WTC11 (cell line): ENCODE data around the gene MIER1. TPM values are rescaled to one million over a fixed set of nuclear protein-coding genes. Genes with fewer than 3 reads are reported as not detected.

Experiments
- ATAC-seq: fragments of 200-7000 bp; cut with Tn5 transposase; 2 replicates; pipeline ENCODE4 v1.10.0; 2021; ENCODE audit warnings: mild to moderate bottlenecking, moderate library complexity
- CTCF ChIA-PET: fragments of 300-600 bp; sonication (Branson Sonifier 250); formaldehyde crosslinking; loops from one replicate; lab custom pipeline; 2021; ENCODE audit warnings: antibody characterized with exemption; lab: Charles Lee
- POLR2A ChIA-PET: fragments of 350-600 bp; sonication (Branson Sonifier 250); formaldehyde crosslinking; loops from one replicate; lab custom pipeline; 2021; ENCODE audit warnings: antibody characterized with exemption; lab: Charles Lee
- DNase-seq: peaks from one replicate; pipeline ENCODE4 v3.0.0; 2021; ENCODE audit warnings: low spot score
- H3K27ac Mint-ChIP-seq: 2 replicates; pipeline ENCODE4 v1.8.0; 2021; ENCODE audit warnings: mixed read lengths
- H3K27me3 Mint-ChIP-seq: 2 replicates; pipeline ENCODE4 v1.8.0; 2021; ENCODE audit warnings: low read depth, mild to moderate bottlenecking, moderate library complexity, mixed read lengths
- H3K36me3 Mint-ChIP-seq: 2 replicates; pipeline ENCODE4 v1.8.0; 2021; ENCODE audit warnings: mixed read lengths
- H3K4me1 Mint-ChIP-seq: 2 replicates; pipeline ENCODE4 v1.8.0; 2022; ENCODE audit warnings: mixed read lengths
- H3K4me3 Mint-ChIP-seq: 2 replicates; pipeline ENCODE4 v1.8.0; 2021; ENCODE audit warnings: mild to moderate bottlenecking, moderate library complexity, mixed read lengths
- H3K9me3 Mint-ChIP-seq: 2 replicates; pipeline ENCODE4 v1.8.0; 2021; ENCODE audit warnings: mixed read lengths
- ATF1 ChIP-seq: sonication (generic); formaldehyde crosslinking; IDR thresholded peaks from 2 replicates; pipeline ENCODE4 v1.8.1; 2023; ENCODE audit warnings: mild to moderate bottlenecking, moderate library complexity, missing genetic modification reagents
- ELF4 ChIP-seq: sonication (generic); formaldehyde crosslinking; IDR thresholded peaks from 2 replicates; pipeline ENCODE4 v1.8.1; 2022; ENCODE audit warnings: low read depth, mild to moderate bottlenecking, moderate library complexity, missing genetic modification reagents
- FOXP1 ChIP-seq: sonication (generic); formaldehyde crosslinking; IDR thresholded peaks from 2 replicates; pipeline ENCODE4 v1.8.0; 2022; ENCODE audit warnings: missing genetic modification reagents, mild to moderate bottlenecking, moderate library complexity, borderline replicate concordance
- GTF2I ChIP-seq: fragments of 250-450 bp; sonication (Bioruptor Pico); conservative IDR thresholded peaks from 2 replicates; pipeline ENCODE4 v1.4.0; 2021; ENCODE audit warnings: mild to moderate bottlenecking
- PRRX2 ChIP-seq: fragments of 250-450 bp; sonication (Bioruptor Pico); IDR thresholded peaks from 2 replicates; pipeline ENCODE4 v1.8.0; 2021; ENCODE audit warnings: mild to moderate bottlenecking
- RORB ChIP-seq: fragments of 250-450 bp; sonication (Bioruptor Pico); IDR thresholded peaks from 2 replicates; pipeline ENCODE4 v1.9.0; 2021; ENCODE audit warnings: mild to moderate bottlenecking
- TEAD1 ChIP-seq: sonication (generic); formaldehyde crosslinking; IDR thresholded peaks from 2 replicates; pipeline ENCODE4 v1.8.0; 2022; ENCODE audit warnings: mild to moderate bottlenecking, missing genetic modification reagents
- ZNF263 ChIP-seq: sonication (generic); formaldehyde crosslinking; IDR thresholded peaks from 2 replicates; pipeline ENCODE4 v1.8.1; 2022; ENCODE audit warnings: low read depth, mild to moderate bottlenecking, moderate library complexity, missing genetic modification reagents
- ZNF317 ChIP-seq: sonication (generic); formaldehyde crosslinking; IDR thresholded peaks from 2 replicates; pipeline ENCODE4 v1.8.1; 2023; ENCODE audit warnings: low read depth, mild to moderate bottlenecking, moderate library complexity, missing genetic modification reagents, borderline replicate concordance
- ZNF423 ChIP-seq: fragments of 250-450 bp; sonication (Bioruptor Pico); IDR thresholded peaks from 2 replicates; pipeline ENCODE4 v2.1.2; 2022; ENCODE audit warnings: mild to moderate bottlenecking, moderate library complexity
- total RNA-seq: library from RNA; stranded (reverse); gene quantifications from 3 replicates; pipeline ENCODE4 v1.2.3, GENCODE V29; 2021
- TF ChIP-seq, protein P1 (sequence below): fragments of 250-450 bp; sonication (Bioruptor Pico); IDR thresholded peaks from 2 replicates; pipeline ENCODE4 v1.9.0; 2021; ENCODE audit warnings: moderate library complexity, mild to moderate bottlenecking, inconsistent platforms, borderline replicate concordance
- TF ChIP-seq, protein P2 (sequence below): fragments of 200-600 bp; IDR thresholded peaks from 2 replicates; pipeline ENCODE4 v1.8.0; 2022; ENCODE audit warnings: antibody characterized with exemption
- TF ChIP-seq, protein P3 (sequence below): sonication (generic); formaldehyde crosslinking; conservative IDR thresholded peaks from 2 replicates; pipeline ENCODE4 v1.8.1; 2023; ENCODE audit warnings: mild to moderate bottlenecking, low read depth, missing genetic modification reagents, moderate library complexity
- TF ChIP-seq, protein P4 (sequence below): sonication (generic); formaldehyde crosslinking; IDR thresholded peaks from 2 replicates; pipeline ENCODE4 v1.8.0; 2022; ENCODE audit warnings: missing genetic modification reagents
- TF ChIP-seq, protein P5 (sequence below): sonication (generic); formaldehyde crosslinking; IDR thresholded peaks from 2 replicates; pipeline ENCODE4 v1.8.1; 2023; ENCODE audit warnings: mild to moderate bottlenecking, missing genetic modification reagents
- TF ChIP-seq, protein P6 (sequence below): sonication (generic); formaldehyde crosslinking; IDR thresholded peaks from 2 replicates; pipeline ENCODE4 v1.8.1; 2022; ENCODE audit warnings: missing genetic modification reagents, borderline replicate concordance
- TF ChIP-seq, protein P7 (sequence below): fragments of 250-450 bp; sonication (Bioruptor Pico); conservative IDR thresholded peaks from 2 replicates; pipeline ENCODE4 v1.9.0; 2021; ENCODE audit warnings: mild to moderate bottlenecking

Gene MIER1
- total RNA-seq, 1 experiment from 2014 or later, result 31.0 TPM

DNA sequence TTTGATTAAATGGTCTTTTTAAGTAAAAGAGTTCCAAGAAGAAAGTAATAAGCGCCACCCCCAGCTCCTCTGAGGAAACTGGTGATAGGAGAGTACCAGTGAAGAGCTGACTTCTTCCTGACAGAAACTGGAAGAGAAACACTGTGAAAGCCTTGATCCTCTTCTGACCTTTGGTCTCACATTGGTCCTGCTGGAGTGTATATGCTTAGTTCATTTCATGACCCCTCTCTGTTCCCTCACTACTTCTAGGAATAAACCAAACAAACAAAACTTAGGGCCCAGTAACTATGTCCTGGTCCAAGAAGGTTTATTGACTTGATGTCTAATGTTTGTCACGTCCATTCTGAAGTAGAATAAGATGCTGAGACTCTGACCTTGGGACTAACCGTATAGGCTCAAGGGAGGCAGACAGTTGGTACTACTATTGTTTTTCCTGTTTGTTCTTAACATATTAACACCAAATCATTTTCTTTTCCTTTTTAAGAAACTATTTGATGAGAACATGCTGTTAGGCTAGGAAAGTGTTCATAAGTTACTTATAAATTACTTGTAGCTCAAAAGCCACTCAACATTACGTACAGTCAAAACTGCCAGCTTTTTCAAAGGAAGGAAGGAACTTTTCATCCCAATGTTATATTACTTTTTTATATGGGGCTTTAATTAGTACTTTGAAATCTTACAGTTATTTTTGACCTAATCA lies 57.9 kb downstream of the MIER1 start:
- Mint-ChIP-seq H3K27me3 (no peaks in the 10 kb centered on the region), H3K36me3 (peaks cover 33% of the 10 kb centered on the region), H3K27ac (no peak overlapping the region), H3K4me3 (no peak overlapping the region), H3K9me3 (no peaks in the 10 kb centered on the region), H3K4me1 (no peaks in the 10 kb centered on the region)
- TF ChIP-seq, protein P1, sequence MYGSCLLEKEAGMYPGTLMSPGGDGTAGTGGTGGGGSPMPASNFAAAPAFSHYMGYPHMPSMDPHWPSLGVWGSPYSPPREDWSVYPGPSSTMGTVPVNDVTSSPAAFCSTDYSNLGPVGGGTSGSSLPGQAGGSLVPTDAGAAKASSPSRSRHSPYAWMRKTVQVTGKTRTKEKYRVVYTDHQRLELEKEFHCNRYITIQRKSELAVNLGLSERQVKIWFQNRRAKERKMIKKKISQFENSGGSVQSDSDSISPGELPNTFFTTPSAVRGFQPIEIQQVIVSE, result no peak
- TF ChIP-seq, protein P2, sequence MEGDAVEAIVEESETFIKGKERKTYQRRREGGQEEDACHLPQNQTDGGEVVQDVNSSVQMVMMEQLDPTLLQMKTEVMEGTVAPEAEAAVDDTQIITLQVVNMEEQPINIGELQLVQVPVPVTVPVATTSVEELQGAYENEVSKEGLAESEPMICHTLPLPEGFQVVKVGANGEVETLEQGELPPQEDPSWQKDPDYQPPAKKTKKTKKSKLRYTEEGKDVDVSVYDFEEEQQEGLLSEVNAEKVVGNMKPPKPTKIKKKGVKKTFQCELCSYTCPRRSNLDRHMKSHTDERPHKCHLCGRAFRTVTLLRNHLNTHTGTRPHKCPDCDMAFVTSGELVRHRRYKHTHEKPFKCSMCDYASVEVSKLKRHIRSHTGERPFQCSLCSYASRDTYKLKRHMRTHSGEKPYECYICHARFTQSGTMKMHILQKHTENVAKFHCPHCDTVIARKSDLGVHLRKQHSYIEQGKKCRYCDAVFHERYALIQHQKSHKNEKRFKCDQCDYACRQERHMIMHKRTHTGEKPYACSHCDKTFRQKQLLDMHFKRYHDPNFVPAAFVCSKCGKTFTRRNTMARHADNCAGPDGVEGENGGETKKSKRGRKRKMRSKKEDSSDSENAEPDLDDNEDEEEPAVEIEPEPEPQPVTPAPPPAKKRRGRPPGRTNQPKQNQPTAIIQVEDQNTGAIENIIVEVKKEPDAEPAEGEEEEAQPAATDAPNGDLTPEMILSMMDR, result no peak
- TF ChIP-seq, protein P3, sequence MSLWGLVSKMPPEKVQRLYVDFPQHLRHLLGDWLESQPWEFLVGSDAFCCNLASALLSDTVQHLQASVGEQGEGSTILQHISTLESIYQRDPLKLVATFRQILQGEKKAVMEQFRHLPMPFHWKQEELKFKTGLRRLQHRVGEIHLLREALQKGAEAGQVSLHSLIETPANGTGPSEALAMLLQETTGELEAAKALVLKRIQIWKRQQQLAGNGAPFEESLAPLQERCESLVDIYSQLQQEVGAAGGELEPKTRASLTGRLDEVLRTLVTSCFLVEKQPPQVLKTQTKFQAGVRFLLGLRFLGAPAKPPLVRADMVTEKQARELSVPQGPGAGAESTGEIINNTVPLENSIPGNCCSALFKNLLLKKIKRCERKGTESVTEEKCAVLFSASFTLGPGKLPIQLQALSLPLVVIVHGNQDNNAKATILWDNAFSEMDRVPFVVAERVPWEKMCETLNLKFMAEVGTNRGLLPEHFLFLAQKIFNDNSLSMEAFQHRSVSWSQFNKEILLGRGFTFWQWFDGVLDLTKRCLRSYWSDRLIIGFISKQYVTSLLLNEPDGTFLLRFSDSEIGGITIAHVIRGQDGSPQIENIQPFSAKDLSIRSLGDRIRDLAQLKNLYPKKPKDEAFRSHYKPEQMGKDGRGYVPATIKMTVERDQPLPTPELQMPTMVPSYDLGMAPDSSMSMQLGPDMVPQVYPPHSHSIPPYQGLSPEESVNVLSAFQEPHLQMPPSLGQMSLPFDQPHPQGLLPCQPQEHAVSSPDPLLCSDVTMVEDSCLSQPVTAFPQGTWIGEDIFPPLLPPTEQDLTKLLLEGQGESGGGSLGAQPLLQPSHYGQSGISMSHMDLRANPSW (CRISPR knock-in tag), result no peak
- no peak for TF ChIP-seq PRRX2 (CRISPR knock-in tag)
- TF ChIP-seq, protein P4, sequence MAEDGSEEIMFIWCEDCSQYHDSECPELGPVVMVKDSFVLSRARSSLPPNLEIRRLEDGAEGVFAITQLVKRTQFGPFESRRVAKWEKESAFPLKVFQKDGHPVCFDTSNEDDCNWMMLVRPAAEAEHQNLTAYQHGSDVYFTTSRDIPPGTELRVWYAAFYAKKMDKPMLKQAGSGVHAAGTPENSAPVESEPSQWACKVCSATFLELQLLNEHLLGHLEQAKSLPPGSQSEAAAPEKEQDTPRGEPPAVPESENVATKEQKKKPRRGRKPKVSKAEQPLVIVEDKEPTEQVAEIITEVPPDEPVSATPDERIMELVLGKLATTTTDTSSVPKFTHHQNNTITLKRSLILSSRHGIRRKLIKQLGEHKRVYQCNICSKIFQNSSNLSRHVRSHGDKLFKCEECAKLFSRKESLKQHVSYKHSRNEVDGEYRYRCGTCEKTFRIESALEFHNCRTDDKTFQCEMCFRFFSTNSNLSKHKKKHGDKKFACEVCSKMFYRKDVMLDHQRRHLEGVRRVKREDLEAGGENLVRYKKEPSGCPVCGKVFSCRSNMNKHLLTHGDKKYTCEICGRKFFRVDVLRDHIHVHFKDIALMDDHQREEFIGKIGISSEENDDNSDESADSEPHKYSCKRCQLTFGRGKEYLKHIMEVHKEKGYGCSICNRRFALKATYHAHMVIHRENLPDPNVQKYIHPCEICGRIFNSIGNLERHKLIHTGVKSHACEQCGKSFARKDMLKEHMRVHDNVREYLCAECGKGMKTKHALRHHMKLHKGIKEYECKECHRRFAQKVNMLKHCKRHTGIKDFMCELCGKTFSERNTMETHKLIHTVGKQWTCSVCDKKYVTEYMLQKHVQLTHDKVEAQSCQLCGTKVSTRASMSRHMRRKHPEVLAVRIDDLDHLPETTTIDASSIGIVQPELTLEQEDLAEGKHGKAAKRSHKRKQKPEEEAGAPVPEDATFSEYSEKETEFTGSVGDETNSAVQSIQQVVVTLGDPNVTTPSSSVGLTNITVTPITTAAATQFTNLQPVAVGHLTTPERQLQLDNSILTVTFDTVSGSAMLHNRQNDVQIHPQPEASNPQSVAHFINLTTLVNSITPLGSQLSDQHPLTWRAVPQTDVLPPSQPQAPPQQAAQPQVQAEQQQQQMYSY (CRISPR knock-in tag), result no peak
- TF ChIP-seq ZNF263 (CRISPR knock-in tag), result no peak
- TF ChIP-seq, protein P5, sequence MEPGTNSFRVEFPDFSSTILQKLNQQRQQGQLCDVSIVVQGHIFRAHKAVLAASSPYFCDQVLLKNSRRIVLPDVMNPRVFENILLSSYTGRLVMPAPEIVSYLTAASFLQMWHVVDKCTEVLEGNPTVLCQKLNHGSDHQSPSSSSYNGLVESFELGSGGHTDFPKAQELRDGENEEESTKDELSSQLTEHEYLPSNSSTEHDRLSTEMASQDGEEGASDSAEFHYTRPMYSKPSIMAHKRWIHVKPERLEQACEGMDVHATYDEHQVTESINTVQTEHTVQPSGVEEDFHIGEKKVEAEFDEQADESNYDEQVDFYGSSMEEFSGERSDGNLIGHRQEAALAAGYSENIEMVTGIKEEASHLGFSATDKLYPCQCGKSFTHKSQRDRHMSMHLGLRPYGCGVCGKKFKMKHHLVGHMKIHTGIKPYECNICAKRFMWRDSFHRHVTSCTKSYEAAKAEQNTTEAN (CRISPR knock-in tag), result no peak
- TF ChIP-seq TEAD1 (CRISPR knock-in tag), result no peak
- ATAC-seq, result no peak
- POLR2A ChIA-PET, result no interaction called here
- DNase-seq, result no peak
- CTCF ChIA-PET, result no interaction called here

DNA sequence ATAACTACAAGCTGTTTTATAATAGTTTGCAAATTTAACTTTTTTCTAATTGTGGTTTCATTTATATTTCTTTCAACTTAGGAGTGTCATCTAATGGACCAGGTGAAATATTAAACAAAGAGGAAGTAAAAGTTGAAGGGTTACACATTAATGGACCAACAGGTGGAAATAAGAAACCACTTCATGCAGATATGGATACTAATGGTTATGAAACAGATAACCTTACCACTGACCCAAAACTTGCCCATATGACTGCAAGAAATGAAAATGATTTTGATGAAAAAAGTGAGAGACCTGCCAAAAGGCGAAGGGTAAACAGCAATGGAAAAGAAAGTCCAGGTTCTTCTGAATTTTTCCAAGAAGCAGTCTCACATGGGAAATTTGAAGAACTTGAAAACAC lies 59.7 kb downstream of the MIER1 start:
- Mint-ChIP-seq H3K27me3 (no peaks in the 10 kb centered on the region), H3K36me3 (peaks cover 31% of the 10 kb centered on the region), H3K4me3 (no peak overlapping the region)
- TF ChIP-seq ATF1 (CRISPR knock-in tag) (no peak), FOXP1 (no peak), RORB (CRISPR knock-in tag) (no peak), ZNF423 (CRISPR knock-in tag) (no peak), GTF2I (CRISPR knock-in tag) (no peak), ZNF317 (no peak), ELF4 (CRISPR knock-in tag) (no peak)
- TF ChIP-seq, protein P6, sequence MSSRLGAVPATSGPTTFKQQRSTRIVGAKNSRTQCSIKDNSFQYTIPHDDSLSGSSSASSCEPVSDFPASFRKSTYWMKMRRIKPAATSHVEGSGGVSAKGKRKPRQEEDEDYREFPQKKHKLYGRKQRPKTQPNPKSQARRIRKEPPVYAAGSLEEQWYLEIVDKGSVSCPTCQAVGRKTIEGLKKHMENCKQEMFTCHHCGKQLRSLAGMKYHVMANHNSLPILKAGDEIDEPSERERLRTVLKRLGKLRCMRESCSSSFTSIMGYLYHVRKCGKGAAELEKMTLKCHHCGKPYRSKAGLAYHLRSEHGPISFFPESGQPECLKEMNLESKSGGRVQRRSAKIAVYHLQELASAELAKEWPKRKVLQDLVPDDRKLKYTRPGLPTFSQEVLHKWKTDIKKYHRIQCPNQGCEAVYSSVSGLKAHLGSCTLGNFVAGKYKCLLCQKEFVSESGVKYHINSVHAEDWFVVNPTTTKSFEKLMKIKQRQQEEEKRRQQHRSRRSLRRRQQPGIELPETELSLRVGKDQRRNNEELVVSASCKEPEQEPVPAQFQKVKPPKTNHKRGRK (CRISPR knock-in tag), result no peak
- TF ChIP-seq, protein P7, sequence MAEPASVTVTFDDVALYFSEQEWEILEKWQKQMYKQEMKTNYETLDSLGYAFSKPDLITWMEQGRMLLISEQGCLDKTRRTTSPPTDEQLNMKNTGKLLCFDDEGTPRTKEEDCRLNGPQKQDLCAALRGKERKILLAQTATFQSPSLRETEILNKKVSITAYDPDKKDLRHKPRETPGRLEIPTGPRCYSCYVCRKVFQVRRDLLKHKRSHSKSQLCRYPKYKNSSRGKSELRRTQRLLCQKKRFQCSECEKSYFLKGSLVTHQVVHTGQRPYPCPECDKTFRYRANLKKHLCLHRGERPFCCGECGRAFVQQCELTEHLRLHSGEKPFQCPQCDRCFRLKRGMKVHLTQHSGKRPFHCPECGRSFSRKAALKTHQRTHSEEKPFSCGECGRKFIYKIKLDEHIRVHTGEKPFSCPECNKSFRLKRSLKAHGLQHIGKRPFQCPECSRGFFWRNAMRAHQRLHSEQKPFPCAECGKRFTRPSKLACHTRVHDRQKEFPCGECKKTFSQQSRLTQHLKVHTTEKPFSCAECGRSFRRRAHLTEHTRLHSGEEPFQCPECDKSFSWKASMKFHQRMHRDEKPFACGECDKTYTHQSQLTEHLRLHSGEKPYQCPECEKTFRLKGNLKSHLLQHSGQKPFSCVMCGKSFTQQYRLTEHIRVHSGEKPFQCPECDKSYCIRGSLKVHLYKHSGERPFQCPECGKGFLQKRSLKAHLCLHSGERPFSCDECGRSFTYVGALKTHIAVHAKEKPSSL, result no peak
- TF ChIP-seq, all 79 proteins: peak for 0
- ATAC-seq (no peak), DNase-seq (no peak)
- POLR2A ChIA-PET, result no interaction called here
- no peaks in the 10 kb centered on the region for H3K4me1 Mint-ChIP-seq
- CTCF ChIA-PET, result interaction anchor here (2.0 kb wide), 1 partner anchor 11 kb away, joined by 5 read pairs; no protein-coding TSS in a partner anchor
- no peak overlapping the region for H3K27ac Mint-ChIP-seq
- H3K9me3 Mint-ChIP-seq, result no peaks in the 10 kb centered on the region
